Liver (tissue), 9 donors: Measurements from ENCODE around the gene RHBDF2. TPM values are rescaled to one million over a fixed set of nuclear protein-coding genes. Genes with fewer than 3 reads are reported as not detected.

Experiments used
- DNase-seq: peaks from one replicate; pipeline ENCODE4 v3.0.0-alpha.2; 2017; ENCODE audit warnings: low spot score
- H3K27ac ChIP-seq, 2 donors: one replicate each; pipeline ENCODE4 v1.7.0; 2013; ENCODE audit warnings: inconsistent platforms in 2 of 2, low read length in 2 of 2, control low read depth in 1 of 2, low read depth in 1 of 2, mild to moderate bottlenecking in 1 of 2
- H3K27me3 ChIP-seq, 4 donors: one replicate each; pipeline versions ENCODE4 v1.6.1 to v1.7.0; 2013; ENCODE audit warnings: low read length in 3 of 4, inconsistent platforms in 1 of 4, mild to moderate bottlenecking in 1 of 4, moderate library complexity in 1 of 4; ENCODE audit not compliant: control insufficient read depth in 4 of 4, insufficient read depth in 4 of 4
- H3K36me3 ChIP-seq, 4 donors: one replicate each; pipeline versions ENCODE4 v1.6.1 to v1.7.0; 2013; ENCODE audit warnings: low read length in 3 of 4, mild to moderate bottlenecking in 3 of 4, low read depth in 1 of 4, moderate library complexity in 1 of 4; ENCODE audit not compliant: control insufficient read depth in 4 of 4, insufficient read depth in 3 of 4
- H3K4me1 ChIP-seq, 4 donors: one replicate each; pipeline versions ENCODE4 v1.6.1 to v1.7.0; 2013; ENCODE audit warnings: low read length in 3 of 4, mild to moderate bottlenecking in 3 of 4, moderate library complexity in 1 of 4; ENCODE audit not compliant: control insufficient read depth in 4 of 4, insufficient read depth in 4 of 4
- H3K4me3 ChIP-seq, 3 donors: one replicate each; pipeline versions ENCODE4 v1.6.1 to v1.7.0; 2013; ENCODE audit warnings: low read length in 3 of 3, control low read depth in 1 of 3, low read depth in 1 of 3, mild to moderate bottlenecking in 1 of 3
- H3K9ac ChIP-seq, 2 donors: one replicate each; pipeline ENCODE4 v1.7.0; 2013; ENCODE audit warnings: low read length in 2 of 2, mild to moderate bottlenecking in 2 of 2, moderate library complexity in 2 of 2, control low read depth in 1 of 2, low read depth in 1 of 2
- H3K9me3 ChIP-seq, 4 donors: one replicate each; pipeline versions ENCODE4 v1.6.1 to v1.7.0; 2013; ENCODE audit warnings: low read length in 3 of 4; ENCODE audit not compliant: control insufficient read depth in 4 of 4
- CTCF ChIP-seq: fragments of 150-350 bp; IDR thresholded peaks from 2 replicates; pipeline ENCODE4 v1.5.1; 2017; ENCODE audit warnings: improper control_type of control experiment, low read depth, low read length; ENCODE audit not compliant: missing input control
- EGR1 ChIP-seq, 2 donors: IDR thresholded peaks; 2 replicates each; pipeline ENCODE4 v1.6.1; 2016 to 2018; ENCODE audit warnings: antibody characterized with exemption in 2 of 2, low read depth in 2 of 2
- FOXA1 ChIP-seq: IDR thresholded peaks from 2 replicates; pipeline ENCODE4 v1.6.1; 2016; ENCODE audit warnings: antibody characterized with exemption
- FOXA2 ChIP-seq: IDR thresholded peaks from 2 replicates; pipeline ENCODE4 v1.6.1; 2016; ENCODE audit warnings: antibody characterized with exemption
- GABPA ChIP-seq, 2 donors: IDR thresholded peaks in 1 of 2; conservative IDR thresholded peaks in 1 of 2; 2 replicates each; pipeline ENCODE4 v1.6.1; 2016; ENCODE audit warnings: antibody characterized with exemption in 2 of 2, mild to moderate bottlenecking in 1 of 2, moderate library complexity in 1 of 2
- HNF4A ChIP-seq, 2 donors: conservative IDR thresholded peaks; 2 replicates each; pipeline ENCODE4 v1.6.1; 2016; ENCODE audit warnings: antibody characterized with exemption in 2 of 2, mild to moderate bottlenecking in 2 of 2
- HNF4G ChIP-seq: IDR thresholded peaks from 2 replicates; pipeline ENCODE4 v1.6.1; 2016; ENCODE audit warnings: antibody characterized with exemption
- JUND ChIP-seq, 2 donors: IDR thresholded peaks; 2 replicates each; pipeline ENCODE4 v1.6.1; 2016; ENCODE audit warnings: antibody characterized with exemption in 2 of 2
- MAX ChIP-seq: IDR thresholded peaks from 2 replicates; pipeline ENCODE4 v1.6.1; 2016; ENCODE audit warnings: antibody characterized with exemption
- NR2F2 ChIP-seq: IDR thresholded peaks from 2 replicates; pipeline ENCODE4 v1.6.1; 2016; ENCODE audit warnings: antibody characterized with exemption
- RAD21 ChIP-seq, 2 donors: IDR thresholded peaks; 2 replicates each; pipeline ENCODE4 v1.6.1; 2016; ENCODE audit warnings: antibody characterized with exemption in 2 of 2, mild to moderate bottlenecking in 2 of 2
- REST ChIP-seq: IDR thresholded peaks from 2 replicates; pipeline ENCODE4 v1.6.1; 2016; ENCODE audit warnings: antibody characterized with exemption, mild to moderate bottlenecking
- RXRA ChIP-seq, 2 donors: IDR thresholded peaks; 2 replicates each; pipeline ENCODE4 v1.6.1; 2017 to 2018; ENCODE audit warnings: antibody characterized with exemption in 2 of 2, mild to moderate bottlenecking in 1 of 2
- SP1 ChIP-seq: IDR thresholded peaks from 2 replicates; pipeline ENCODE4 v1.6.1; 2018; ENCODE audit warnings: antibody characterized with exemption, mild to moderate bottlenecking
- TAF1 ChIP-seq: conservative IDR thresholded peaks from 2 replicates; pipeline ENCODE4 v1.6.1; 2016; ENCODE audit warnings: antibody characterized with exemption, mild to moderate bottlenecking
- YY1 ChIP-seq: IDR thresholded peaks from 2 replicates; pipeline ENCODE4 v1.6.1; 2016; ENCODE audit warnings: antibody characterized with exemption, mild to moderate bottlenecking
- ZBTB33 ChIP-seq: IDR thresholded peaks from 2 replicates; pipeline ENCODE4 v1.6.1; 2016; ENCODE audit warnings: antibody characterized with exemption
- WGBS: extraction: QIAGEN DNeasy Blood & Tissue Kit; methylation state at CpG from one replicate; pipeline ENCODE4 v1.1.7; 2013; 5-methylcytosine and 5-hydroxymethylcytosine counted together
- polyA plus RNA-seq, 2 donors: library from polyadenylated mRNA; stranded (reverse) in 1 of 2; unstranded in 1 of 2; fragments of 200-250 nt in 1 of 2; fragments of >200 nt in 1 of 2; fragmentation: Nextera tagmentation in 1 of 2; extraction: Ambion mirVana in 1 of 2; gene quantifications; one replicate each; pipeline versions ENCODE4 v1.2.1 to v1.2.3, GENCODE V29; 2013 to 2015
- total RNA-seq, 2 donors: library from RNA; depleted of rRNA; stranded (reverse); fragments of >200 nt; gene quantifications; one replicate each; pipeline ENCODE4 v1.2.3, GENCODE V29; 2014
- donor health status: healthy.
- donor health status: healthy.
- donor health status: healthy.
- donor health status: healthy.
- donor health status: healthy.

The RHBDF2 gene
- total and polyA plus RNA-seq, 4 donors = 2.9 to 6.7 (median 4.6) TPM

GRCh38 chr17:76441686-76442340, 59.4 kb downstream of the RHBDF2 start:
- WGBS = 90% methylated on average over 13 of the region's 13 CpGs
- TF ChIP-seq ZBTB33 = no peak
- TF ChIP-seq FOXA2 = no peak
- no peak for TF ChIP-seq RAD21 (IDR thresholded peaks at IDR 0.05)
- no peak for TF ChIP-seq YY1
- TF ChIP-seq HNF4G = no peak
- no peak for TF ChIP-seq REST
- TF ChIP-seq CTCF = no peak
- no peak for TF ChIP-seq JUND (IDR thresholded peaks at IDR 0.05)
- TF ChIP-seq NR2F2 = no peak
- no peak for TF ChIP-seq SP1
- no peak for TF ChIP-seq TAF1
- TF ChIP-seq FOXA1 = no peak
- TF ChIP-seq EGR1 (IDR thresholded peaks at IDR 0.05; ENCODE audit: low read depth in 2 of 2) = no peak
- no peak for TF ChIP-seq MAX
- Histone ChIP-seq H3K9ac (no peak overlapping the region), H3K9me3 (no peaks in the 10 kb centered on the region), H3K4me1 (peaks cover 0 to 3% (median 0%) of the 10 kb centered on the region in 4 donors), H3K4me3 (no peak overlapping the region), H3K27ac (no peak overlapping the region), H3K27me3 (no peaks in the 10 kb centered on the region), H3K36me3 (no peaks in the 10 kb centered on the region)
- DNase-seq = peak; percentile 61

GRCh38 chr17:76440751-76441362, 60.4 kb downstream of the RHBDF2 start:
- DNase-seq = no peak
- Histone ChIP-seq H3K9ac (no peak overlapping the region), H3K27me3 (no peaks in the 10 kb centered on the region), H3K4me3 (no peak overlapping the region), H3K27ac (no peak overlapping the region), H3K4me1 (no peaks in the 10 kb centered on the region), H3K36me3 (no peaks in the 10 kb centered on the region), H3K9me3 (no peaks in the 10 kb centered on the region)
- 95% methylated on average over 2 of the region's 2 CpGs for WGBS
- TF ChIP-seq JUND (IDR thresholded peaks at IDR 0.05) (no peak), CTCF (no peak), GABPA (IDR thresholded peaks at IDR 0.05 in 1 of 2, conservative IDR thresholded peaks at IDR 0.05 in 1 of 2) (no peak), REST (no peak), HNF4A (conservative IDR thresholded peaks at IDR 0.05) (no peak), MAX (no peak), RXRA (IDR thresholded peaks at IDR 0.05) (no peak), TAF1 (no peak), HNF4G (no peak), RAD21 (IDR thresholded peaks at IDR 0.05) (no peak), YY1 (no peak)
